Caco-2 (cell line): ENCODE results near the gene NSMF. TPM values are rescaled to one million over a fixed set of nuclear protein-coding genes. Genes with fewer than 3 reads are reported as not detected.

Experiments used
- BruUV-seq: library from RNA; stranded (reverse); fragments of 400-500 nt; replicated peaks from 2 replicates; lab custom pipeline; 2021; lab: Mats Ljungman, UMichigan
- CTCF ChIA-PET: fragments of 300-600 bp; sonication (Branson Sonifier 250); formaldehyde crosslinking; loops from one replicate; lab custom pipeline; 2022; ENCODE audit warnings: antibody characterized with exemption; lab: Charles Lee
- POLR2A ChIA-PET: fragments of 300-600 bp; sonication (Branson Sonifier 250); formaldehyde crosslinking; loops from one replicate; lab custom pipeline; 2022; ENCODE audit warnings: antibody characterized with exemption; lab: Charles Lee
- DNase-seq, 2 experiments: peaks; one replicate each; pipeline versions ENCODE4 v3.0.0 to v3.0.0-alpha.2; 2020 to 2022
- H3K27me3 ChIP-seq: replicated peaks from 2 replicates; pipeline ENCODE4 v1.6.0; 2011; ENCODE audit warnings: low read length; ENCODE audit not compliant: control insufficient read depth, insufficient read depth
- H3K36me3 ChIP-seq: 2 replicates; pipeline ENCODE4 v1.5.1; 2011; ENCODE audit warnings: low read length; ENCODE audit not compliant: control insufficient read depth, insufficient read depth
- H3K4me1 ChIP-seq: fragments of 250-450 bp; sonication (Bioruptor Pico); 2 replicates; pipeline ENCODE4 v1.5.1; 2020; ENCODE audit warnings: mild to moderate bottlenecking
- H3K4me3 ChIP-seq: 2 replicates; pipeline ENCODE4 v1.5.1; 2011; ENCODE audit warnings: low read depth, mild to moderate bottlenecking, control low read depth, low read length
- H3K9me3 ChIP-seq: fragments of 250-450 bp; sonication (Bioruptor Pico); 2 replicates; pipeline ENCODE4 v1.5.1; 2020; ENCODE audit warnings: mild to moderate bottlenecking, moderate library complexity
- H3K27ac Mint-ChIP-seq: one replicate; pipeline ENCODE4 v1.8.0; 2022; ENCODE audit warnings: mixed read lengths; ENCODE audit not compliant: unreplicated experiment
- H3K27me3 Mint-ChIP-seq: one replicate; pipeline ENCODE4 v1.8.0; 2022; ENCODE audit warnings: mixed read lengths; ENCODE audit not compliant: insufficient read depth, unreplicated experiment
- H3K36me3 Mint-ChIP-seq: one replicate; pipeline ENCODE4 v1.8.0; 2022; ENCODE audit warnings: mild to moderate bottlenecking, mixed read lengths; ENCODE audit not compliant: insufficient read depth, unreplicated experiment
- H3K4me1 Mint-ChIP-seq: one replicate; pipeline ENCODE4 v1.8.0; 2022; ENCODE audit warnings: low read depth, mixed read lengths; ENCODE audit not compliant: unreplicated experiment
- H3K4me3 Mint-ChIP-seq: one replicate; pipeline ENCODE4 v1.8.0; 2022; ENCODE audit warnings: mild to moderate bottlenecking, moderate library complexity, mixed read lengths; ENCODE audit not compliant: unreplicated experiment
- H3K9me3 Mint-ChIP-seq: one replicate; pipeline ENCODE4 v1.8.0; 2022; ENCODE audit warnings: mixed read lengths; ENCODE audit not compliant: unreplicated experiment
- CTCF ChIP-seq, 2 experiments: fragments of 200-600 bp in 1 of 2; IDR thresholded peaks; 1 replicate in 1 of 2; 2 replicates in 1 of 2; pipeline versions ENCODE4 v1.5.1 to v1.8.0; 2011 to 2022; ENCODE audit warnings: antibody characterized with exemption in 1 of 2, control low read depth in 1 of 2, inconsistent platforms in 1 of 2, low read depth in 1 of 2, low read length in 1 of 2, mild to moderate bottlenecking in 1 of 2, moderate library complexity in 1 of 2; ENCODE audit not compliant: insufficient read depth in 1 of 2, severe bottlenecking in 1 of 2, unreplicated experiment in 1 of 2
- intact Hi-C: fragments of 100-400 bp; cut with micrococcal nuclease; formaldehyde crosslinking; loops from one replicate; pipeline ENCODE4 v1.10.0; 2022; ENCODE audit not compliant: unreplicated experiment
- total RNA-seq: library from RNA; stranded (reverse); gene quantifications from 2 replicates; pipeline ENCODE4 v1.2.3, GENCODE V29; 2022

Gene NSMF
- total RNA-seq, 1 experiment from 2014 or later: 67.6 TPM

DNA sequence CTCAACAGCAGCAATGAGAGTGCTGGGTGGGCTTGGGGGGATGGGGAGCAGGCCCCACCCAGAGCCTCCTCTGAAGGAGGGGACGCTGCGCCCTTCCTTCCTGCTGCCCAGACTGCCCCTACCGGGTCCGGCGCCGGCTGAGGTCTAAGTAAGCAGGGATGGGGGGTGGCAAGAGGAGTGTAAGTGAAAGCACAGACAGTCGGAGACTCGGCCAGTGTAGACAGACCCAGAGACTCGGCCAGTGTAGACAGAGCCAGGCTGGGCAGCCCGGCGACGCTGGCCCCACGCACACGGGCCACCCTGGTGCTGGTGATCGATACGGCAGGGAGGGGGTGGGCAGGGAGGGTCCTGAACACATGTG lies 10.6 kb downstream of the NSMF start:
- POLR2A ChIA-PET: no interaction called here
- H3K4me1 ChIP-seq: peaks cover 10% of the 10 kb centered on the region
- peaks cover 3% of the 10 kb centered on the region; the same call in 1 of the 2 replicates for H3K36me3 ChIP-seq
- no peak for TF ChIP-seq CTCF (IDR thresholded peaks at IDR 0.05; ENCODE audit: insufficient read depth in 1 of 2, low read depth in 1 of 2, low read length in 1 of 2, severe bottlenecking in 1 of 2, unreplicated experiment in 1 of 2)
- DNase-seq: no peak
- Mint-ChIP-seq H3K4me3 (no peak overlapping the region), H3K27ac (no peak overlapping the region), H3K4me1 (peaks cover 14% of the 10 kb centered on the region), H3K9me3 (no peaks in the 10 kb centered on the region), H3K36me3 (peaks cover 34% of the 10 kb centered on the region), H3K27me3 (no peaks in the 10 kb centered on the region)
- intact Hi-C loops: loop anchor here (10.0 kb wide), 1 partner anchor 146 kb away; the partner anchor contains the start of gene ZMYND19
- CTCF ChIA-PET: no interaction called here
- H3K4me3 ChIP-seq: no peak overlapping the region
- H3K27me3 ChIP-seq: no peaks in the 10 kb centered on the region
- BruUV-seq: TSS peak; percentile 54
- no peaks in the 10 kb centered on the region; the same call in 1 of the 2 replicates for H3K9me3 ChIP-seq

DNA sequence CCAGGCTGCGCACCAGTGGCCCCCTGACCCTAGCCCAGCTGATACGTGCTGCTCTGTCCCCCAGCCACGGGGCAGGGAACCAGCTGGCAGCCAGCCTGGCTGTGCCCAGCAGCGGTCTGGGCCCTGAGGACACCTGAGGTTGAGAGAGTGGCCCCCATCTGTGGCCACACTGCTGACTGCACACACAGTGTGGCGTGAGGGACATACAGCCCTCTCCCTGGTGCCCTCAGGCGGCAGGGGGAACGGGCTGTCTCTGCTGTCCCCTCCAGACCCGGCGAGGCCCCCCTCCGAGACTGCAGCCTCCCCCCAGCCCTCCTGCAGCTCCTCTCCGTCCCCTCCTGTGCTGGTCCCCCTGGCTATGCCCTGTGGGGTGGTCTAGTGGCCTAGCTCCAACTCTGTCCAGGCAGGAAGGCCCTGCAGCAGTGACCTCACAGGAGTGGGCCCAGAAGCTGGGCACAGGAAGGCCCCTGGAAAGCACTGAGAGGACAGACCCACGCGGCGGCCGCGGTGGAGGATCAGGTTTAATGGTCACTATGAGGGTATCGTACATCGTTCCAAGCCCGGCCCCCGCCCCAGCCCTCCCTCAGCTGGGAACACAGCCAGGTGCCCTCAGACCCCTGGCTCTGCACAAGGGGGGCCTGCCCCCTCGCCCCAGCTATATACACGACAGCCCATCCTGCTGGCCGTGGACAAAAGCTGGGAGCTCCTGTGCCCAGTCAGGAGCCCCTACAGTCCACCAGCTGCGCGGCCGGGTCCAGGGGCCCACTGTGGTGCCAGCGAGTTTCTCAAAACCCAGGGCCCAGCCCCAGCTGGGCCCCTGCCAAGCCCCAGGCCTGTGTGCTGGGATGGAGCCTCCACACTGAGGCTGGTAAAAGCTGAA lies 11.2 kb downstream of the NSMF start:
- ChIA-PET POLR2A (interaction anchor here (0.6 kb wide), 1 partner anchor 25 kb away, joined by 8 read pairs; the partner anchor contains the start of genes EXD3 and NOXA1), CTCF (interaction anchor here (0.9 to 2.5 kb wide), 2 partner anchors 25 to 161 kb away, joined by 3 to 26 read pairs; partner anchors contain the start of genes EXD3 and NOXA1)
- no TSS peak for BruUV-seq
- H3K4me3 ChIP-seq: no peak overlapping the region
- no peaks in the 10 kb centered on the region for H3K27me3 ChIP-seq
- H3K27ac Mint-ChIP-seq: no peak overlapping the region
- peaks cover 14% of the 10 kb centered on the region for H3K4me1 Mint-ChIP-seq
- no peaks in the 10 kb centered on the region for H3K27me3 Mint-ChIP-seq
- H3K9me3 ChIP-seq: no peaks in the 10 kb centered on the region; the same call in 1 of the 2 replicates
- H3K4me1 ChIP-seq: peaks cover 10% of the 10 kb centered on the region
- intact Hi-C loops: loop anchor here (10.0 kb wide), 1 partner anchor 147 kb away; the partner anchor contains the start of gene ZMYND19
- no peak for DNase-seq
- no peak for TF ChIP-seq CTCF (IDR thresholded peaks at IDR 0.05; ENCODE audit: insufficient read depth in 1 of 2, low read depth in 1 of 2, low read length in 1 of 2, severe bottlenecking in 1 of 2, unreplicated experiment in 1 of 2)
- H3K36me3 Mint-ChIP-seq: peaks cover 31% of the 10 kb centered on the region
- no peak overlapping the region for H3K4me3 Mint-ChIP-seq
- H3K36me3 ChIP-seq: peaks cover 2% of the 10 kb centered on the region; the same call in 1 of the 2 replicates
- H3K9me3 Mint-ChIP-seq: no peaks in the 10 kb centered on the region

DNA sequence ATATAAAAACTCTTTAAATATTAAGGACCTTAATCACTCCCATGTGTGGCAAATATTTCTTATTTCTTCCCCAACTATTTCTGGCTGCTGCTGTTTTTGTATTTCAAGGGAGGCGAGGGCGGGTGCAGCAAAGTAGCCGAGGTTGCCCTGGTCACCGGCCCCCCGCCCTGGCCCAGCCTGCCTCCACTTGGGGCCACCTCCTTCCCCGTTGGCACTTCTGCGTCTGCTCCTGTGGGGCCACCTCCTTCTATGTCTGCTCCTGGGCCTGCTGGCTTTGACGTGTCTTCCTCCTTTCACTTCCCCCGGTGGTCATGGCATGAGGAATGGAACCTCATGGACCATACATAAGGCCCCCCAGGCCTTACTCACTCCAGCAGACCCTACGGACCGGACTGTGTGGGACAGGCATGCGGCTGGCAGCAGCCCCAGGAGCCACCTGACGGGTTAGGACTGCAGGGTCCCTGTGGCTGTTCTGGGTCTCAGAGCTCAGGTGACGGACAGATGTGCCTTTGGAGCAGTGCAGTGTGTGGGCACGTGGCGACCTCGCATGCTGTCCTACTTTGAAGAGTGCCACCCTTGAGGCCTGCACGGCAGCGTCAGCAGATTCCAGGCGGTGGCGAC lies 12.2 kb downstream of the NSMF start:
- Mint-ChIP-seq H3K27ac (no peak overlapping the region), H3K9me3 (no peaks in the 10 kb centered on the region), H3K4me3 (no peak overlapping the region), H3K36me3 (peaks cover 31% of the 10 kb centered on the region), H3K4me1 (peaks cover 14% of the 10 kb centered on the region), H3K27me3 (no peaks in the 10 kb centered on the region)
- Histone ChIP-seq H3K9me3 (no peaks in the 10 kb centered on the region), H3K36me3 (no peaks in the 10 kb centered on the region), H3K4me3 (no peak overlapping the region), H3K27me3 (no peaks in the 10 kb centered on the region), H3K4me1 (peaks cover 13% of the 10 kb centered on the region)
- DNase-seq: no peak
- TF ChIP-seq CTCF (IDR thresholded peaks at IDR 0.05; ENCODE audit: insufficient read depth in 1 of 2, low read depth in 1 of 2, low read length in 1 of 2, severe bottlenecking in 1 of 2, unreplicated experiment in 1 of 2): no peak
- intact Hi-C loops: loop anchor here (10.0 kb wide), 1 partner anchor 148 kb away; the partner anchor contains the start of gene ZMYND19
- no TSS peak for BruUV-seq
- ChIA-PET POLR2A (no interaction called here), CTCF (interaction anchor here (1.3 to 2.5 kb wide), 2 partner anchors 24 to 160 kb away, joined by 14 to 26 read pairs; partner anchors contain the start of genes EXD3 and NOXA1)
